HG03060 (cell line): ENCODE data around the gene PARD3B.

ENCODE experiments used
- ATAC-seq: cut with Tn5 transposase; IDR thresholded peaks from one replicate; pipeline ENCODE4 v1.9.1; 2021; ENCODE audit warnings: low read depth, moderate number of reproducible peaks; ENCODE audit not compliant: unreplicated experiment

The PARD3B gene

GRCh38 chr2:205561441-205561840, 1016.2 kb downstream of the PARD3B start:
- no peak for ATAC-seq

GRCh38 chr2:205563646-205564045, 1018.4 kb downstream of the PARD3B start:
- ATAC-seq = no peak

GRCh38 chr2:205564346-205565141, 1019.3 kb downstream of the PARD3B start:
- no peak for ATAC-seq

GRCh38 chr2:205565142-205565522, 1019.9 kb downstream of the PARD3B start:
- no peak for ATAC-seq

GRCh38 chr2:205566606-205567168, 1021.4 kb downstream of the PARD3B start:
- ATAC-seq = no peak

- ATAC-seq = no peak
Measured at GRCh38 chr2:205568620-205569019, 1023.3 kb downstream of the PARD3B start.

GRCh38 chr2:205570648-205571047, 1025.4 kb downstream of the PARD3B start:
- no peak for ATAC-seq

- no peak for ATAC-seq
Measured at GRCh38 chr2:205571360-205571959, 1026.2 kb downstream of the PARD3B start.

- ATAC-seq = no peak
Measured at GRCh38 chr2:205574001-205574400, 1028.7 kb downstream of the PARD3B start.

GRCh38 chr2:205579335-205579734, 1034.1 kb downstream of the PARD3B start:
- no peak for ATAC-seq

- ATAC-seq = no peak
Measured at GRCh38 chr2:205580212-205580987, 1035.1 kb downstream of the PARD3B start.

- no peak for ATAC-seq
Measured at GRCh38 chr2:205582366-205582765, 1037.1 kb downstream of the PARD3B start.

GRCh38 chr2:205585449-205586383, 1040.4 kb downstream of the PARD3B start:
- ATAC-seq = no peak

- ATAC-seq = no peak
Measured at GRCh38 chr2:205586626-205587025, 1041.4 kb downstream of the PARD3B start.

- ATAC-seq = no peak
Measured at GRCh38 chr2:205589479-205589878, 1044.2 kb downstream of the PARD3B start.

- ATAC-seq = no peak
Measured at GRCh38 chr2:205590759-205591158, 1045.5 kb downstream of the PARD3B start.

GRCh38 chr2:205593891-205594290, 1048.6 kb downstream of the PARD3B start:
- no peak for ATAC-seq

GRCh38 chr2:205596581-205596980, 1051.3 kb downstream of the PARD3B start:
- no peak for ATAC-seq

GRCh38 chr2:205605638-205606304, 1060.5 kb downstream of the PARD3B start:
- ATAC-seq = no peak
